HepG2 (cell line): ENCODE results near the gene GALNT17. TPM values are rescaled to one million over a fixed set of nuclear protein-coding genes. Genes with fewer than 3 reads are reported as not detected.

Experiments
- ATAC-seq: fragments of 200-7000 bp; cut with Tn5 transposase; 3 replicates; pipeline ENCODE4 v1.9.1; 2020; ENCODE audit warnings: mild to moderate bottlenecking, moderate library complexity
- BruUV-seq: library from RNA; stranded (reverse); fragments of 400-500 nt; replicated peaks from 2 replicates; lab custom pipeline; 2021; lab: Mats Ljungman, UMichigan
- CTCF ChIA-PET: fragments of 300-600 bp; formaldehyde crosslinking; extraction: SDS; loops from one replicate; lab custom pipeline; 2021; ENCODE audit warnings: low total read pairs, inconsistent platforms, low intra/inter-chr PET ratio; lab: Yijun Ruan, JAX
- POLR2A ChIA-PET: fragments of 350-600 bp; sonication (Branson Sonifier 250); formaldehyde crosslinking; loops from one replicate; lab custom pipeline; 2020; ENCODE audit warnings: antibody characterized with exemption, inconsistent platforms; lab: Yijun Ruan, JAX
- DNase-seq: peaks from one replicate; pipeline ENCODE4 v3.0.0-alpha.2; 2015; ENCODE audit warnings: low spot score
- FAIRE-seq: peaks from 3 replicates; lab custom pipeline; 2011; peaks lifted over from hg19 to GRCh38; lab: Jason Lieb, UNC
- H2AFZ ChIP-seq: one replicate; pipeline ENCODE4 v1.6.1; 2011; ENCODE audit warnings: low read length, inconsistent platforms
- H3K27ac ChIP-seq: fragments of 300-600 bp; 3 replicates; pipeline ENCODE4 v1.8.0; 2011; ENCODE audit warnings: mixed run types, mild to moderate bottlenecking, mixed read lengths, low read length, inconsistent platforms; ENCODE audit not compliant: insufficient read depth; ENCODE audit errors: extremely low read length
- H3K27me3 ChIP-seq, 2 experiments: fragments of 200-600 bp in 1 of 2; 2 replicates in 1 of 2; 3 replicates in 1 of 2; pipeline versions ENCODE4 v1.6.0 to v1.8.0; 2011; ENCODE audit warnings: low read length in 2 of 2, mild to moderate bottlenecking in 2 of 2, moderate library complexity in 2 of 2, inconsistent platforms in 1 of 2; ENCODE audit not compliant: insufficient read depth in 2 of 2, control insufficient read depth in 1 of 2
- H3K36me3 ChIP-seq, 2 experiments: fragments of 200-600 bp in 1 of 2; replicated peaks in 1 of 2; 2 replicates in 1 of 2; 3 replicates in 1 of 2; pipeline versions ENCODE4 v1.5.1 to v1.8.0; 2011; ENCODE audit warnings: low read length in 2 of 2, inconsistent platforms in 1 of 2; ENCODE audit not compliant: insufficient read depth in 2 of 2, control insufficient read depth in 1 of 2
- H3K4me1 ChIP-seq: 2 replicates; pipeline ENCODE4 v1.5.1; 2012; ENCODE audit warnings: low read length, inconsistent platforms; ENCODE audit not compliant: insufficient read depth
- H3K4me2 ChIP-seq: 2 replicates; pipeline ENCODE4 v1.6.0; 2011; ENCODE audit warnings: low read depth, low read length, inconsistent platforms
- H3K4me3 ChIP-seq, 3 experiments: fragments of 200-600 bp in 1 of 3; sonication (generic), shearing (Covaris generic) in 1 of 3; replicated peaks in 1 of 3; 2 replicates each; pipeline ENCODE4 v1.5.1; 2011 to 2016; ENCODE audit warnings: low read length in 3 of 3, inconsistent platforms in 2 of 3, low read depth in 2 of 3, mild to moderate bottlenecking in 2 of 3, control low read depth in 1 of 3, mixed read lengths in 1 of 3; ENCODE audit not compliant: insufficient read depth in 1 of 3
- H3K79me2 ChIP-seq: one replicate; pipeline ENCODE4 v1.6.1; 2011; ENCODE audit warnings: low read length, inconsistent platforms; ENCODE audit not compliant: insufficient read depth
- H3K9ac ChIP-seq: 2 replicates; pipeline ENCODE4 v1.6.0; 2011; ENCODE audit warnings: mild to moderate bottlenecking, low read depth, low read length, inconsistent platforms; ENCODE audit not compliant: insufficient read depth
- H3K9me3 ChIP-seq: 2 replicates; pipeline ENCODE4 v1.5.1; 2012; ENCODE audit warnings: mild to moderate bottlenecking, low read length
- H4K20me1 ChIP-seq: 2 replicates; pipeline ENCODE4 v1.6.0; 2011; ENCODE audit warnings: inconsistent platforms, mild to moderate bottlenecking, low read length, moderate library complexity; ENCODE audit not compliant: insufficient read depth
- JUNB ChIP-seq: sonication (generic); formaldehyde crosslinking; IDR thresholded peaks from 2 replicates; pipeline ENCODE4 v1.8.0; 2022; ENCODE audit warnings: missing genetic modification reagents, mild to moderate bottlenecking, borderline replicate concordance
- TAF15 ChIP-seq: fragments of 200-400 bp; formaldehyde crosslinking; IDR thresholded peaks from one replicate; pipeline ENCODE4 v1.6.1; 2018; ENCODE audit warnings: mild to moderate bottlenecking, low read depth, low read length; ENCODE audit not compliant: poor library complexity, severe bottlenecking
- ZNF281 ChIP-seq: sonication (generic); formaldehyde crosslinking; IDR thresholded peaks from 2 replicates; pipeline ENCODE4 v1.4.0; 2020; ENCODE audit warnings: missing genetic modification reagents, borderline replicate concordance
- WGBS: methylation state at CpG from one replicate; pipeline ENCODE4 v1.1.6; 2017; ENCODE audit warnings: low lambda C conversion rate; 5-methylcytosine and 5-hydroxymethylcytosine counted together
- in situ Hi-C: cut with HindIII; loops from 2 replicates; pipeline ENCODE4 v1.10.0; 2017; ENCODE audit warnings: low pct_unique_long_range_greater_than_20kb; ENCODE audit not compliant: extremely low pct_ligation_motif_present
- intact Hi-C: fragments of 100-400 bp; cut with micrococcal nuclease; formaldehyde crosslinking; loops from one replicate; pipeline ENCODE4 v1.10.0; 2022; ENCODE audit not compliant: unreplicated experiment
- polyA plus RNA-seq, 8 experiments: library from polyadenylated mRNA; depleted of rRNA in 3 of 8; stranded (reverse) in 7 of 8; unstranded in 1 of 8; fragments of >200 nt; fragmentation: Illumina TruSeq in 4 of 8; extraction: Trizol in 4 of 8; gene quantifications; 2 replicates each; pipeline versions ENCODE4 v1.2.1 to v1.2.3, GENCODE V29; 2011 to 2016; ENCODE audit warnings: low read depth in 4 of 8, missing spikeins in 1 of 8, mixed read lengths in 1 of 8; ENCODE audit not compliant: insufficient read depth in 1 of 8
- total RNA-seq, 5 experiments: library from RNA; depleted of rRNA; stranded (reverse); fragments of >200 nt; fragmentation: Illumina TruSeq; extraction: Trizol; gene quantifications; 2 replicates each; pipeline ENCODE4 v1.2.3, GENCODE V29; 2016; ENCODE audit warnings: low read depth in 1 of 5
- TF ChIP-seq, protein P1 (sequence below): sonication (generic); formaldehyde crosslinking; IDR thresholded peaks from 2 replicates; pipeline ENCODE4 v1.4.0; 2020; ENCODE audit warnings: missing genetic modification reagents, borderline replicate concordance
- TF ChIP-seq, protein P2 (sequence below): sonication (generic); formaldehyde crosslinking; IDR thresholded peaks from 2 replicates; pipeline ENCODE4 v1.5.1; 2020; ENCODE audit warnings: mild to moderate bottlenecking, missing genetic modification reagents, moderate library complexity
- TF ChIP-seq, protein P3 (sequence below): conservative IDR thresholded peaks from 2 replicates; pipeline ENCODE4 v1.6.1; 2018; ENCODE audit warnings: missing genetic modification reagents
- TF ChIP-seq, protein P4 (sequence below): sonication (generic); formaldehyde crosslinking; IDR thresholded peaks from 2 replicates; pipeline ENCODE4 v1.4.0; 2020; ENCODE audit warnings: missing genetic modification reagents
- TF ChIP-seq, protein P5 (sequence below): sonication (generic); formaldehyde crosslinking; IDR thresholded peaks from 2 replicates; pipeline ENCODE4 v1.9.0; 2021; ENCODE audit warnings: missing genetic modification reagents, borderline replicate concordance

The GALNT17 gene
- total and polyA plus RNA-seq, 2 of the 13 experiments (the other 11 are each of a cell fraction or from before 2014, with no cell fraction given): not detected

DNA sequence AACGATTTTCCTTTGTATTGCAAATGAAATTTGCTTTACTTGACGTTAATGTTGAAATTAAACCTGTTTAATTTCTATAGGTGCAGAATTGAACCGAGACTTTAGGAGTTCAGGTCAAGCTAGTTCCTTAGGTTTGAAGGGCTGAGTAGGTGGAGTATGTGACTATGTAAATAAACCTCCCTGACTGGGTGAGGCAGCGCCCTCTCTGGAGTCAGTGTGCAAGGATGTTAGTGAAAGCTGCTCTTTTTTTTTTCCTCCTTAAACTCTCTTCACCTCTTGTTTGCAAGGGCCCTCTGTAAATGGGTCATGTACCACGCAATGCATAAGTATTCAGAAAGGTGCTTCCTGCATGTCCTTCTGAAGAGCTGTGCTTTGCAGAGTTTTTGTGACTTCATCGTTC lies 33.8 kb downstream of the GALNT17 start (continued):
- TF ChIP-seq TAF15: no peak
- TF ChIP-seq, protein P1, sequence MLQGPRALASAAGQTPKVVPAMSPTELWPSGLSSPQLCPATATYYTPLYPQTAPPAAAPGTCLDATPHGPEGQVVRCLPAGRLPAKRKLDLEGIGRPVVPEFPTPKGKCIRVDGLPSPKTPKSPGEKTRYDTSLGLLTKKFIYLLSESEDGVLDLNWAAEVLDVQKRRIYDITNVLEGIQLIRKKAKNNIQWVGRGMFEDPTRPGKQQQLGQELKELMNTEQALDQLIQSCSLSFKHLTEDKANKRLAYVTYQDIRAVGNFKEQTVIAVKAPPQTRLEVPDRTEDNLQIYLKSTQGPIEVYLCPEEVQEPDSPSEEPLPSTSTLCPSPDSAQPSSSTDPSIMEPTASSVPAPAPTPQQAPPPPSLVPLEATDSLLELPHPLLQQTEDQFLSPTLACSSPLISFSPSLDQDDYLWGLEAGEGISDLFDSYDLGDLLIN (CRISPR knock-in tag): no peak
- TF ChIP-seq, protein P2, sequence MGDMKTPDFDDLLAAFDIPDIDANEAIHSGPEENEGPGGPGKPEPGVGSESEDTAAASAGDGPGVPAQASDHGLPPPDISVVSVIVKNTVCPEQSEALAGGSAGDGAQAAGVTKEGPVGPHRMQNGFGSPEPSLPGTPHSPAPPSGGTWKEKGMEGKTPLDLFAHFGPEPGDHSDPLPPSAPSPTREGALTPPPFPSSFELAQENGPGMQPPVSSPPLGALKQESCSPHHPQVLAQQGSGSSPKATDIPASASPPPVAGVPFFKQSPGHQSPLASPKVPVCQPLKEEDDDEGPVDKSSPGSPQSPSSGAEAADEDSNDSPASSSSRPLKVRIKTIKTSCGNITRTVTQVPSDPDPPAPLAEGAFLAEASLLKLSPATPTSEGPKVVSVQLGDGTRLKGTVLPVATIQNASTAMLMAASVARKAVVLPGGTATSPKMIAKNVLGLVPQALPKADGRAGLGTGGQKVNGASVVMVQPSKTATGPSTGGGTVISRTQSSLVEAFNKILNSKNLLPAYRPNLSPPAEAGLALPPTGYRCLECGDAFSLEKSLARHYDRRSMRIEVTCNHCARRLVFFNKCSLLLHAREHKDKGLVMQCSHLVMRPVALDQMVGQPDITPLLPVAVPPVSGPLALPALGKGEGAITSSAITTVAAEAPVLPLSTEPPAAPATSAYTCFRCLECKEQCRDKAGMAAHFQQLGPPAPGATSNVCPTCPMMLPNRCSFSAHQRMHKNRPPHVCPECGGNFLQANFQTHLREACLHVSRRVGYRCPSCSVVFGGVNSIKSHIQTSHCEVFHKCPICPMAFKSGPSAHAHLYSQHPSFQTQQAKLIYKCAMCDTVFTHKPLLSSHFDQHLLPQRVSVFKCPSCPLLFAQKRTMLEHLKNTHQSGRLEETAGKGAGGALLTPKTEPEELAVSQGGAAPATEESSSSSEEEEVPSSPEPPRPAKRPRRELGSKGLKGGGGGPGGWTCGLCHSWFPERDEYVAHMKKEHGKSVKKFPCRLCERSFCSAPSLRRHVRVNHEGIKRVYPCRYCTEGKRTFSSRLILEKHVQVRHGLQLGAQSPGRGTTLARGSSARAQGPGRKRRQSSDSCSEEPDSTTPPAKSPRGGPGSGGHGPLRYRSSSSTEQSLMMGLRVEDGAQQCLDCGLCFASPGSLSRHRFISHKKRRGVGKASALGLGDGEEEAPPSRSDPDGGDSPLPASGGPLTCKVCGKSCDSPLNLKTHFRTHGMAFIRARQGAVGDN: no peak
- TF ChIP-seq, protein P3, sequence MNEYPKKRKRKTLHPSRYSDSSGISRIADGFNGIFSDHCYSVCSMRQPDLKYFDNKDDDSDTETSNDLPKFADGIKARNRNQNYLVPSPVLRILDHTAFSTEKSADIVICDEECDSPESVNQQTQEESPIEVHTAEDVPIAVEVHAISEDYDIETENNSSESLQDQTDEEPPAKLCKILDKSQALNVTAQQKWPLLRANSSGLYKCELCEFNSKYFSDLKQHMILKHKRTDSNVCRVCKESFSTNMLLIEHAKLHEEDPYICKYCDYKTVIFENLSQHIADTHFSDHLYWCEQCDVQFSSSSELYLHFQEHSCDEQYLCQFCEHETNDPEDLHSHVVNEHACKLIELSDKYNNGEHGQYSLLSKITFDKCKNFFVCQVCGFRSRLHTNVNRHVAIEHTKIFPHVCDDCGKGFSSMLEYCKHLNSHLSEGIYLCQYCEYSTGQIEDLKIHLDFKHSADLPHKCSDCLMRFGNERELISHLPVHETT (CRISPR knock-in tag): no peak

DNA sequence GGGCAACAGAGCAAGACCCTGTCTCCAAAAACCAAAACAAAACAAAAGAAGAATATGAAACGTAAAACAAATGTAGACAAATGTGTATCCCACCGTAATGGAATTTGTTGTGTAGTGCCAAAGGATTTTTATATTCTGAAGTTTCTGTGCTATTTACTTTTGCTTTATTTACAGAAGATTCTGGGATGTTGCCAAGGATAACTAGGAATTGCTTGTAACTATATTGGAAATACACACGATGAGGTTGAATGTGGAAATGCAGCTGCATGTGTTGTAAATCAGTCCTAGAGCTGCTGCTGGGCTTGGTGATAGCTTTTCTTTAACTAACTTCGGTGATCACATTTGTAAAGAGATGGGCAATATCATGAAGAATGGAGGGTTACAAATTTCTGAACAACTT lies 39.5 kb downstream of the GALNT17 start:
- no peak for DNase-seq
- WGBS: 26% methylated on average over 4 of the region's 4 CpGs
- ChIA-PET CTCF (no interaction called here), POLR2A (no interaction called here)
- H2AFZ ChIP-seq: no peak overlapping the region
- H3K4me2 ChIP-seq: no peak overlapping the region
- FAIRE-seq: no peak
- no peak overlapping the region for H3K4me3 ChIP-seq
- H3K27me3 ChIP-seq: no peaks in the 10 kb centered on the region; a peak in 1 of 5 replicates
- in situ Hi-C loops: no loop called here
- no TSS peak for BruUV-seq
- H3K9ac ChIP-seq: no peak overlapping the region
- no peaks in the 10 kb centered on the region for H3K79me2 ChIP-seq
- no peak overlapping the region for H3K27ac ChIP-seq
- H4K20me1 ChIP-seq: no peaks in the 10 kb centered on the region
- ATAC-seq: no peak
- intact Hi-C loops: no loop called here
- H3K4me1 ChIP-seq: no peaks in the 10 kb centered on the region
- H3K9me3 ChIP-seq: no peaks in the 10 kb centered on the region
- no peaks in the 10 kb centered on the region for H3K36me3 ChIP-seq
- TF ChIP-seq ZNF281 (CRISPR knock-in tag) (no peak), JUNB (CRISPR knock-in tag) (no peak)
- TF ChIP-seq, protein P4, sequence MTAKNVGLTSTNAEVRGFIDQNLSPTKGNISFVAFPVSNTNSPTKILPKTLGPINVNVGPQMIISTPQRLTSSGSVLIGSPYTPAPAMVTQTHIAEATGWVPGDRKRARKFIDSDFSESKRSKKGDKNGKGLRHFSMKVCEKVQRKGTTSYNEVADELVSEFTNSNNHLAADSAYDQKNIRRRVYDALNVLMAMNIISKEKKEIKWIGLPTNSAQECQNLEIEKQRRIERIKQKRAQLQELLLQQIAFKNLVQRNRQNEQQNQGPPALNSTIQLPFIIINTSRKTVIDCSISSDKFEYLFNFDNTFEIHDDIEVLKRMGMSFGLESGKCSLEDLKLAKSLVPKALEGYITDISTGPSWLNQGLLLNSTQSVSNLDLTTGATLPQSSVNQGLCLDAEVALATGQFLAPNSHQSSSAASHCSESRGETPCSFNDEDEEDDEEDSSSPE (CRISPR knock-in tag): no peak
- TF ChIP-seq, protein P5, sequence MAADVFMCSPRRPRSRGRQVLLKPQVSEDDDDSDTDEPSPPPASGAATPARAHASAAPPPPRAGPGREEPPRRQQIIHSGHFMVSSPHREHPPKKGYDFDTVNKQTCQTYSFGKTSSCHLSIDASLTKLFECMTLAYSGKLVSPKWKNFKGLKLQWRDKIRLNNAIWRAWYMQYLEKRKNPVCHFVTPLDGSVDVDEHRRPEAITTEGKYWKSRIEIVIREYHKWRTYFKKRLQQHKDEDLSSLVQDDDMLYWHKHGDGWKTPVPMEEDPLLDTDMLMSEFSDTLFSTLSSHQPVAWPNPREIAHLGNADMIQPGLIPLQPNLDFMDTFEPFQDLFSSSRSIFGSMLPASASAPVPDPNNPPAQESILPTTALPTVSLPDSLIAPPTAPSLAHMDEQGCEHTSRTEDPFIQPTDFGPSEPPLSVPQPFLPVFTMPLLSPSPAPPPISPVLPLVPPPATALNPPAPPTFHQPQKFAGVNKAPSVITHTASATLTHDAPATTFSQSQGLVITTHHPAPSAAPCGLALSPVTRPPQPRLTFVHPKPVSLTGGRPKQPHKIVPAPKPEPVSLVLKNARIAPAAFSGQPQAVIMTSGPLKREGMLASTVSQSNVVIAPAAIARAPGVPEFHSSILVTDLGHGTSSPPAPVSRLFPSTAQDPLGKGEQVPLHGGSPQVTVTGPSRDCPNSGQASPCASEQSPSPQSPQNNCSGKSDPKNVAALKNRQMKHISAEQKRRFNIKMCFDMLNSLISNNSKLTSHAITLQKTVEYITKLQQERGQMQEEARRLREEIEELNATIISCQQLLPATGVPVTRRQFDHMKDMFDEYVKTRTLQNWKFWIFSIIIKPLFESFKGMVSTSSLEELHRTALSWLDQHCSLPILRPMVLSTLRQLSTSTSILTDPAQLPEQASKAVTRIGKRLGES (CRISPR knock-in tag): no peak
